Hippocampal formation (tissue), 2 donors: Measurements from ENCODE around the gene BRSK2.
A peak's percentile ranks its signal among the peaks of the same experiment; 100 is the strongest.
"Not testable (repeated sequence)": the region's sequence is repeated elsewhere in the genome, so short reads cannot be mapped to it uniquely, and the experiment has no call there.

Experiments
- DNase-seq, 2 donors: peaks; one replicate each; lab custom pipeline; 2025; lab: John Stamatoyannopoulos, UW

BRSK2 gene

DNA sequence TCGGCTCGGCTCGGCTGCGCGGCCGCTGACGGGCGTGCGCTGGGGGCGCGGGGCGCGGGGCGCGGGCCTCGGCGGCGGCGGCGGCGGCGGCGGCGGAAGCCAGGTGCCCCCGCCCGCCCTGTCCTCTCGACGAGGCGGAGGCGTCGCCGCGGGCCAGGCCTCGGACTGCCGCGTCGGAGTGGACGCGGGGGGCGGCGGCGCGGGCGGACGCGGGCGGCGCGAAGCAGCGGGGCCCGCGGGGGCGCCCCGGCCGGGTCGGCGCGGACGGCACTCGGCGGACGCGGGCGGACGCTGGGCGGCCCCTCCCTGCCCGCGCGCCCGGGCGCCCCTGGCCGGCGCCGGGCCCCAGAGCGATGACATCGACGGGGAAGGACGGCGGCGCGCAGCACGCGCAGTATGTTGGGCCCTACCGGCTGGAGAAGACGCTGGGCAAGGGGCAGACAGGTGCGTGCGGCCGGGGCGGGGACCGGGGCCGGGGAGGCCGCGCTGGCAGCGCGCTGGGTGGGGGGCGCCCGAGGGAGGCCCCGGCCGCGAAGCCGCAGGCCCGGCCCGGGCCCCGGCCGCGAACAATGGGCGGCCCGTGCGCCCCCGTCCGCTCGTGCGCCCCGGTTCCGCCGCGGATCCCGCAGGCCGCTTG is at the start of gene BRSK2:
TSS of gene BRSK2 (plus strand) at position 3 of the 637 bp plus-strand sequence. CDS start at position 354, 351 bp downstream.
- DNase-seq: no peak

- DNase-seq: no peak
Measured at GRCh38 chr11:1340111-1340510, 49.6 kb upstream of the BRSK2 start.

DNA sequence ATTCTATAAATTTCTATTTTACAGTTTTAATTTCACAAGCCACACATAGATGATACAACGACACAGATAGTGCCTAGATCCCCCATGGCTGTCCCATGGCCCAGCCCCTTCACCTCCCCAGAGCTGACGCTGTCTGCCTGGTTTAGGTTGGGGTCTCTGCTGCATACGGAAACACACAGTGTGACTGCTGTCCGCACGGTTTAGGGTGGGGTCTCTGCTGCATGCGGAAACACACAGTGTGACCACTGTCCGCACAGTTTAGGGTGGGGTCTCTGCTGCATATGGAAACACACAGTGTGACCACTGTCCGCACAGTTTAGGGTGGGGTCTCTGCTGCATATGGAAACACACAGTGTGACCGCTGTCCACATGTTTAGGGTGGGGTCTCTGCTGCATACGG is 48.5 kb upstream of the BRSK2 start:
- not testable (repeated sequence) for DNase-seq

DNA sequence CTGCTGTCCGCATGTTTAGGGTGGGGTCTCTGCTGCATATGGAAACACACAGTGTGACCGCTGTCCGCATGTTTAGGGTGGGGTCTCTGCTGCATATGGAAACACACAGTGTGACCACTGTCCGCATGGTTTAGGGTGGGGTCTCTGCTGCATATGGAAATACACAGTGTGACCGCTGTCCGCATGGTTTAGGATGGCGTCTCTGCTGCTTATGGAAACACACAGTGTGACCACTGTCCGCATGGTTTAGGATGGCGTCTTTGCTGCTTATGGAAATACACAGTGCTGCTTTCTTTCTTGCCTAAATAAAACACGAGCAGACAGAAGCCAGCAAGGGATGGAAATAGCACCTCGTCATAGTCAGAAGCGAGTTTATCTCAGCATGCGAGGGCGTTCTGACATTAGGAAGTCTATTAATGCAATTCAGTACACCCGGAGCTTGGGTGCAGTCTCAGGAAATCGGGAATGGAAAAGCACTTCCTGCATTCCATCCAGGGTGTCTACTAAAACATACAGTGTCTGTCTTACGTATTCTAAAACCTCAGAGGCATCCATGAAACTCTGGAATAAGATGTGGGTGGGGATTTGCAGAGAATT is 47.7 kb upstream of the BRSK2 start:
- DNase-seq: peak in 1 of 2 donors; percentile 31

GRCh38 chr11:1342946-1343345 is 46.8 kb upstream of the BRSK2 start:
- DNase-seq: no peak

DNA sequence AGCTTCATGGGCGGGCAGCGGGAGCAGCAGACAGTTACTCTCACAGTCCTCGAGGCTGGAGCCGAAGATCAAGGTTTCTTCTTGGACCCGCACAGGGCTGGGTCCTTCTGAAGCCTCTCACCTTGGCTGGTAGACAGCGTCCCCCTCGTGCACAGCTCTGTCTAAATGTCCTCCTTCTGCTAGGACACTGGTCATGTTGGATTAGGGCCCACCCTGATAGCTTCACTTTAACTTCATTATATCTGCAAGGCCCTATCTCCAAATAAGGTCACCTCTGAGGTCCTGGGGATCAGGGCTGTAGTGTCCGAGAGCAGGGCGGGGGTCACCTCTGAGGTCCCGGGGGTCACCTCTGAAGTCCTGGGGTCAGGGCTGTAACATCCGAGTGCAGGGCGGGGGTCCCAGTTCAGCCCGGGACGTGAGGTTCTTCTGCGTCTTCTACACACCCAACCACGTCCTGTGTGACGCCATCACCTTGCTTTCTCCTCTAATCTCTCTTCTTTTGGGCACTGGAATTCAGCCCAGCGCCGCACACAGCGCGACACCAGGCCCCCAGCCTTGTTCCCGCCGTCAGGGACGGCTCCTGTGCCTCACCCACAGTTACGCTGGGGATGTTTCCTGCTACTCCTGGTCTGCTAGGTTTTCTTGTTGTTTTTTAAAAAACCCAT is 46.2 kb upstream of the BRSK2 start:
- DNase-seq: no peak

DNA sequence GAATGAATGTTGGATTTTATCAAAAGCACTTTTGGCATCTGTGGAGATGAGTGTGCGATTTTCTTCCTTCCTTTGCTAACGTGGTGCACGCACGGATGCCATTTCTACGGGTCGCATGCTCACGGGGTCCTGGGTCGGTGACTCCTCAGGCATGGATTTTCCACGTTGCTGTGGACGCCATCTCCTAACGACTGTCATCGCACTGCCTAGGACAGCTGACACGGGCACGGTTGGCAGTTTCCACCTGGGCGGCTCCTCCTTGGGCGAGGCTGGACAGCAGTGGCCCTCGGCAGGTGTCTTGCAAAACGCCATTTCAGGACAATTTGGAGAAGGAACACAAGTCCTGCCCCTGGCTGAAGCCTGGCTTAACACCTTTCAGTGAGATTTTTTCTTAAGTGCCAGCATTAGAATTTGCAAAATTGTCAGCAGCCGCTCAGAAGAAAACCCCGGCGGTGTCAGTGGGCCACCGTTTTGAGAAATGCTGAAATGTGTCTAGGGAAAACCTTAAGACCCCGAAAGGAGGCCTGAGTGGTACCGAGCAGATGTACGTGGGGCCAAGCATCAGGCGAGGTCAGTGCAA is 45.6 kb upstream of the BRSK2 start:
- DNase-seq: no peak

- DNase-seq: no peak
Measured at GRCh38 chr11:1345737-1346513, 43.8 kb upstream of the BRSK2 start.

DNA sequence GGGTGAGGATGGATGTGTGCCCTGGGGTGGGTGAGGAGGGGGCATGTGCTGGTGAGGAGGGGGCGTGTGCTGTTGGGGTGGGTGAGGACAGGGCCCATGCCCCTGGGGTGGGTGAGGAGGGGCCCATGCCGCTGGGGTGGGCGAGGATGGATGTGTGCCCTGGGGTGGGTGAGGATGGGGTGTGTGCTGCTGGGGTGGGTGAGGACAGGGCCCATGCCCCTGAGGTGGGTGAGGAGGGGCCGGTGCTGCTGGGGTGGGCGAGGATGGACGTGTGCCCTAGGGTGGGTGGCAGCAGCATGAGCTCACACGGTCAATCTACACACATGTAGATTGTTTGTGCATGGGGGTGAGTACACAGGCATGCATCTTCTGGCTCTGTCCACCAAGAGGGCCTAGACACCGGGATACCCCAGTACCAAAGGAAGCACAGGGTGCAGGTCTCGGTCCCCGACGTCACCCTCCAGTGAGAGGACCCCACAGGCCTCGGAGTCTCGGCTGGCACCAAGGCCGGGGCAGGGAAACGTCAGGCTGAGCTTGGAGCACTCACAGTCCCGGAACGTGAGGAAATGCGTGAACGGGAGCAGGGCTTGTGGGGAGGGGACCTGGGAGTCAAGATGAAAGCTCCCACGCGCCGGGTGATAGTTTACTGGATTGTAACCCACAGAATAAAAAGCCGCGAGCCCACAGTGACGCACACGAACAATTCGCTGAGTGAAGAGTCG is 42.9 kb upstream of the BRSK2 start:
- no peak for DNase-seq

- DNase-seq: not testable (repeated sequence)
Measured at GRCh38 chr11:1347411-1347999, 42.2 kb upstream of the BRSK2 start.

DNA sequence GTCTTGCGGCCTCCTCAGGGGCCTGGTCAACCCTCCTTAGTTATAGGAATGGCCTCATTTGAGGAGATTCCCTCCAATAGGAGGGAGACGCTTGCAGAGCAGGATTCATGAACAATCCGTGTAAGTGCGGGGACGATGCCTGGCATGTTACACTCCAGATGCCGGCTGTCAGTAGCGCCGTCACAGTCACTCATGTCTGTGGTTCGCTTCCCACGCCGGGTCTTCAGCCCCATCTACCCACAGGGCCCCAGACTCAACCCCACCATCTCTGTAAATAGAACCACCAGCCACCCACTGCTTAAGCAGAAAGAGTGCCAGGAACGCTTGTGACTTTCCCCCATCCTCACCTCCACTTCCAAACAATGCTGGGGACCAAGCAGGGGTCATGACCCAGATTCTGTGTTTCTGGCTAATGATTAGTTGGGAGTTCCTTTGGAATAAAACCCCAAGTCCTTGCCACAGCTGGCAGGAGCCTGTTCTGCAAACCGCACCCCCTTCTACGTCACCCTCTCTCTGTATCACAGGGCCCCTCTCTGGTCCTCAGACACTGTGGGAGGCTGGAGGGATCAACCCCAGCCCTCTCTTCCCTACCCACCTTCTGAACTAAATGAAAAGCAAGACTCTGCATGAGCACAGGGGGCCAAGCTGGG is 41.5 kb upstream of the BRSK2 start:
- no peak for DNase-seq

DNA sequence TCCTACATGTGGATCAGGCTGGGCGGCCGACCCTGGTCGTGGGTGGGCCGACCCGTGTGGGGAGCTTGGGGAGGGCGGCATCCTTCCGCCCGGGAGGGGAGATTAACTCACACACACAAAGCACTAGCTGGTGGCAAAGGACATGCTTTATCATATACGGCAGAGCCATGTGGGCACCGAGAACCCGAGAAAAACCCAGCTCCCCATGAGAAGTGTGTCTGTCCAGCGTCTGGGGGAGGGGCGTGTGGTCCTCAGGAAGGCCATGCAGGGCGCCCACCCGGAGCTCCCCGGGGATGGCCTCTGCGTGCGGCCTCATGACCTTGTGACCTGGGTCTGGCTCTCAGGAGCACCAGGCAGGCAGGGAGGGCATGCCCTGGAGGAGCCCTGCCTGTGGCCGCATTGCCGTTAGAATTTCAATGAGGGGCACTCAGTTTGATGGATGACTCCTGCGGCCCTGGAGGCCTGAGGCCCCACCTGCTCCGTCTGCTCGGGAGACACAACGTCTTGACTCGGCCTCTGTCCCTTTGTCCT is 40.9 kb upstream of the BRSK2 start:
- no peak for DNase-seq

GRCh38 chr11:1349327-1350041 is 40.2 kb upstream of the BRSK2 start:
- no peak for DNase-seq

DNA sequence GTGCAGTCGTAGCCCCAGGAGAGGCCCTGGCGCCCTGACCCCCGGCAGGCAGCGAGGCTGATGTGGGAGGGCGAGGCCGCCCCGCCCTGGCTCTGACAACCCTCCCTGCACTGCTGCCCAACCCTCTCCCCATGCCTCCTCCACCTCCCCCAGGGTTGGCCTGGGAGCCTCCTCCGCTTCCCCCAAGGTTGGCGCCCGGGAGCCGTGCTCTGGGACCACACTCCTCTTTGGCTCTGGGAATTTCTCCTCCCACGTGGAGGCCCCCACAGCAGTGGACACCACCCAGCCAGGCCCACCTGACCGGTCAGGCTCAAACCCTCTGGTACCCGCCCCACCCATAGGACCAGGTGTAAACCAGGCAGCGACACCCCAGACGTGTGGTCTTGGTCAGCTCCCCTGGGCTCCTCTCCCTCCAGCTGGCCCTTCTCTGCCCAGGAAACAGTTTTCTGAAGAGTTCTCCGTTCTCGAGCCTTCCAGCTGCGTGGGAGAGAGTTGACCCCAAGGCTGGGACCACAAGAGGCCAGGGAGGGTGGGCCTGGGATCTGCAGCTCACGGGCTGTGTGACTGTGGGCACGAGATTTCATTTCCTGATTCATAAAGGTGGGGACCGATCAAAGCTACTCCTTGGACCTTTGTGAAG is 39.5 kb upstream of the BRSK2 start:
- DNase-seq: no peak

GRCh38 chr11:1351278-1351937 is 38.3 kb upstream of the BRSK2 start:
- DNase-seq: no peak

DNA sequence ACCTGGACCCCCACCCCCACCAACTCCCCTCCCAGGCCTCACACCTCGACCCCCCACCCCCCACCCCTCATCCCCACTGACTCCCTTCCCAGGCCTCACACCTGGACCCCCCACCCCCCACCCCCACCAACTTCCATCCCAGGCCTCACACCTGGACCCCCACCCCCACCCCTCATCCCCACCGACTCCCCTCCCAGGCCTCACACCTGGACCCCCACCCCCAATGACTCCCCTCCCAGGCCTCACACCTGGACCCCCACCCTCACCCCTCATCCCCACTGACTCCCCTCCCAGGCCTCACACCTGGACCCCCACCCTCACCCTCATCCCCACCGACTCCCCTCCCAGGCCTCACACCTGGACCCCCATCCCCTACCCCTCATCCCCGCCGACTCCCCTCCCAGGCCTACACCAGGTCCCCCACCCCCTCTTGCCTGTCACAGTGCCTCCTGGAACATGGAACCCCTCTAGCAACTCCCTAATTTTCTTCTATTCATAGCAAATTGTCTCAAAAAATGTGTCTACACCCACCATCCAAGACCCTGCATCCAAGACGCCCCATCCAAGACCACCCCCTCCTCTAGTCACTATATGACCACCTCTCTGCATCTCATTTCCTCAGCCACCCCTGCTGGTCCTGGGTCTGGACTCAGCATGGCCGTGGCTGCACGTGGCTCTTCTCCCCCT is 36.9 kb upstream of the BRSK2 start:
- no peak for DNase-seq

DNA sequence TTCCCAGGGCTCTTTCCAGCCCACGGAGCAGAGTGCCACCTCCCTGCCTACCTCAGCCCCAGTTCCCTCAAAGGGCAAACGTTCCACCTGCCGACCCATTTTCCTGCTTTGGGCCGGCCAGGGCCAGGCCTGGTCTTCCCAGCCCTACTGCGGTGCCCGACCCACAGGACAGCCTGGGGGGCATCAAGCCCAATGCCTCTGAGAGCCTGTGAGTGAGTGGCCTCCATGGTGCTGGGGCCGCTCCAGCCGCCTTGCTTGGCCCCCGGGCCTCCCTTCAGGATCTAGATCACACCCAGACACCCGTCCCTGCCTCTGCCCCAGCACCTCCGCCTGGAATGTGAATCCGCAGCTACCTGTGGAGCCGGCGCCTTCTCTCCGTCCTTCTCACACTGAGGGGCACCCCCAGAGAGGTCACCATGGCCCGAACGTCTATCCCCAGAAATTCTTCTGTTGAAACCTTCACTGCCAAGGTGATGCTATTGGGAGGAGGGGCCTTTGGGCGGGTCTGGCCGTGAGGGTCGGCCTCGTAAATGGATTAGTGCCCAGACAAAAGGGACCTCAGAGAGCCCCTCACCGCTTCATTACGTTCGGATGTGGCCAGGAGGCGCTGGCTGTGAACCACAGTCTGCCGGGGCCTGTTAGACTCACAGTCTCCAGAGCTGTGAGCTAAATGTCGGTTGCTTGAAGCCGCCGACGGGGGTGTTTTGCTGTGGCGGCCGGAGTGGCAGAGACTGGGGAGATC is 36.2 kb upstream of the BRSK2 start:
- no peak for DNase-seq
